Colonic mucosa (tissue), 4 donors: ENCODE data around the gene LARGE2. TPM values are rescaled to one million over a fixed set of nuclear protein-coding genes. Genes with fewer than 3 reads are reported as not detected.

Experiments
- DNase-seq: peaks from one replicate; pipeline ENCODE4 v3.0.0-alpha.2; 2020
- H3K27ac ChIP-seq: fragments of 200-600 bp; one replicate; pipeline ENCODE4 v1.8.0; 2021
- H3K27me3 ChIP-seq: fragments of 200-600 bp; one replicate; pipeline ENCODE4 v1.8.0; 2021
- H3K36me3 ChIP-seq: fragments of 200-600 bp; one replicate; pipeline ENCODE4 v1.8.0; 2021
- H3K4me1 ChIP-seq: fragments of 200-600 bp; one replicate; pipeline ENCODE4 v1.8.0; 2021; ENCODE audit warnings: mild to moderate bottlenecking
- H3K4me3 ChIP-seq: fragments of 200-600 bp; one replicate; pipeline ENCODE4 v1.8.0; 2021
- H3K9ac ChIP-seq, 2 donors: one replicate each; pipeline ENCODE4 v1.7.0; 2013; ENCODE audit warnings: control low read depth in 2 of 2, low read depth in 2 of 2, low read length in 2 of 2
- H3K9me3 ChIP-seq: fragments of 200-600 bp; one replicate; pipeline ENCODE4 v1.8.0; 2021
- CTCF ChIP-seq: fragments of 200-600 bp; IDR thresholded peaks from one replicate; pipeline ENCODE4 v1.8.0; 2022; ENCODE audit warnings: antibody characterized with exemption, mild to moderate bottlenecking
- intact Hi-C: fragments of 100-400 bp; cut with DNase I; formaldehyde crosslinking; loops from one replicate; pipeline ENCODE4 v1.14.1; 2022
- total RNA-seq, 2 donors: library from RNA; stranded (reverse); fragmentation: NEBNext Ultra II Directional in 1 of 2; extraction: Animal tissue kit (Norgen Biotek cat#: 25700) in 1 of 2; gene quantifications; one replicate each; pipeline ENCODE4 v1.2.1, GENCODE V29; 2021
- donor health status: healthy.
- donor health status: DM: no; HTN: no; CAD: no.
- donor health status: DM: no; HTN: no; CAD: no.

The LARGE2 gene
- 1 to 10 TPM; 4.1 to 7.5 TPM for total RNA-seq

- TF ChIP-seq CTCF: no peak
- H3K4me1 ChIP-seq: peaks cover 5% of the 10 kb centered on the region
- no peak within 1 kb of the TSS for H3K27ac ChIP-seq
- peaks cover 18% of the 10 kb centered on the region for H3K27me3 ChIP-seq
- DNase-seq: peak; percentile 50
- H3K9ac ChIP-seq: peak within 1 kb of the TSS in 1 of 2 donors; percentile 47
- intact Hi-C loops: no loop called here
- H3K4me3 ChIP-seq: peak within 1 kb of the TSS; percentile 44
- no peaks in the 10 kb centered on the region for H3K9me3 ChIP-seq
- no peaks in the 10 kb centered on the region for H3K36me3 ChIP-seq
These were observed at the start of gene LARGE2 for GRCh38 chr11:45922425-45923082. TSS of gene LARGE2 (plus strand) at chr11:45922656. CDS start at chr11:45922883, 227 bp downstream.

- Histone ChIP-seq H3K9ac (no peak overlapping the region), H3K27ac (no peak overlapping the region), H3K36me3 (peaks cover 9% of the 10 kb centered on the region), H3K9me3 (no peaks in the 10 kb centered on the region), H3K27me3 (no peaks in the 10 kb centered on the region), H3K4me1 (no peaks in the 10 kb centered on the region), H3K4me3 (no peak overlapping the region)
- no peak for TF ChIP-seq CTCF
- intact Hi-C loops: loop anchor here (10.0 kb wide), 1 partner anchor 128 kb away; no protein-coding TSS in a partner anchor
- no peak for DNase-seq
These were observed 46.1 kb upstream of the LARGE2 start for GRCh38 chr11:45876401-45876800.

DNA sequence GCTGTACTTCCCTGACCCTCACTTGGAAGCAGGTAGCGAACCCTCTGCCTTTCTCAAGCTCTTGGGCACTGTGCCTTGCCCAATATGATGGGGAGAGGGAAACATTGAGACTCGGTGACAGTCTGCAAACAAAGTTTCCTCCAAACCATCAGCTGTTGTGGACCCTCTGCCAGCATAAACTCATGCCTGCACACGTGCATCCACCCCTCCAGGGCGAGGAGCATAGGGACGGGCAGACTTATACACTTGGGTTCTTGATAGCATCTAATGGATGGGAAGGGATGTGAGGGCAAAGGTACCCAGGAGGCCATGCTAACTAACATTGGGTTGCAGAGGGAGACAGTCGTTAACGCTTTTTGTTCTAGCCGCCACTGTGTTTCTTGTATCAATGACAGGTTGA is 45.2 kb upstream of the LARGE2 start:
- intact Hi-C loops: loop anchor here (10.0 kb wide), 1 partner anchor 128 kb away; no protein-coding TSS in a partner anchor
- TF ChIP-seq CTCF: no peak
- DNase-seq: no peak
- no peaks in the 10 kb centered on the region for H3K27me3 ChIP-seq
- no peaks in the 10 kb centered on the region for H3K9me3 ChIP-seq
- no peak overlapping the region for H3K27ac ChIP-seq
- no peak overlapping the region for H3K9ac ChIP-seq
- peaks cover 1% of the 10 kb centered on the region for H3K36me3 ChIP-seq
- H3K4me3 ChIP-seq: no peak overlapping the region
- no peaks in the 10 kb centered on the region for H3K4me1 ChIP-seq

DNA sequence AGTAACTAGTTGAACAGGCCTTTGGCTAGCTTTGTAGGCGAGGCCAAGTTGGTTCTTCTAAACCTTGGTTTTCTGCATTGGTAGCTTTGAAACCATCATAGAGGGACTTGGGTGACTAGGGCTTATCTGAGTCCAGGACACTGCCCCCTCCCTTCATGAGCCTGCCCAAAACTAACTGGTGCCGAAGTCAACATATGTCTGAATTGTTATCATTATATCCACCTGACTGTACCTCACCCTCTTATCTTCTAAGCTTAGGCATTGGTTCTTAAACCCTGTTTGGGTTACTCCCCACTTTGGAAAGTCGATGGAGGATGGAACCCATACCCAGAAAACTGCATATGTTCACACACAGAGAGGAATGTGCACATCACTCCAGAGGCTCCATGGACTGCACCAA is 44.6 kb upstream of the LARGE2 start:
- Histone ChIP-seq H3K4me3 (no peak overlapping the region), H3K9me3 (no peaks in the 10 kb centered on the region), H3K4me1 (no peaks in the 10 kb centered on the region), H3K9ac (no peak overlapping the region), H3K27ac (no peak overlapping the region), H3K36me3 (no peaks in the 10 kb centered on the region), H3K27me3 (no peaks in the 10 kb centered on the region)
- DNase-seq: no peak
- intact Hi-C loops: loop anchor here (10.0 kb wide), 1 partner anchor 127 kb away; no protein-coding TSS in a partner anchor
- TF ChIP-seq CTCF: no peak

DNA sequence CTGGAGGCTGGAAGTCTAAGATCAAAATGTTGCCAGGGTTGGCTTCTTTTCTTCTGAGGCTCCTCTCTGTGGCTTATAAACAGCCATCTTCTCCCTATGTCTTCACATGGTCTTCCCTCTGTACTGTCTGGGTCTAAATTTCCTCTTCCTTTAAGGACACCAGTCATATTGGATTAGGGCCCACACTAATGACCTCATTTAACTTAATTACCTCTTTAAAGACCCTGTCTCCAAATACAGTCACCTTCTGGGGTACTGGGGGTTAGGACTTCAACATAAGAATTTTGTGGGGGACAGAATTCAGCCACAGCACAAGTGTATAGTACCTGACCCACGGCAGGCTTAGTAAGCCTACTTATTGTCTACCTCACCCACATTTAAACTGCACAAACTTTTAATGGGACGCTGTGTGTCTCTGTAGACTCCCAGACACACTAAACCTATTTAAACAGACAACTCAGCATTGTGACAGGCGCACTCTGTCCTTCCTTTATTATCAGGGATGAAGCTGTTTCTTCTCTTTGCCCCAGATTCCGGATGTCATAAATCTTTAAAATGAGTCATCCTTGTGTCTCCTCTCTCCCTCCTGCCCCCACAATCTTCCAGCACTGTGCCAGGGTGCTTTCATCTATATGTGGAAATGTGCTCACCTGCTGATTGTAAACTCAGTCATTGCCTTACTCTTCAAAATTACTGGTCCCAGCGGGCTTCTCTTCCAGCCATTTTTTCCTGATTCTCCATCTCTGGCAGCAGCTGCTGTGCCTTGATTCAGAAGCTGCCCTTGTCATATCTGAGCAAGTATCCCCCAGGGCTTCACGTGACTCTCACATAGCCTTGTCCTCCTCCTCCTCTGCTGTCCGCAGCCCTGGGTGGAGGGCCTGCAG is 42.4 kb upstream of the LARGE2 start:
- no peak for TF ChIP-seq CTCF
- DNase-seq: no peak
- no peaks in the 10 kb centered on the region for H3K36me3 ChIP-seq
- H3K9me3 ChIP-seq: no peaks in the 10 kb centered on the region
- H3K9ac ChIP-seq: no peak overlapping the region
- intact Hi-C loops: loop anchor here (10.0 kb wide), 1 partner anchor 125 kb away; no protein-coding TSS in a partner anchor
- no peaks in the 10 kb centered on the region for H3K27me3 ChIP-seq
- no peaks in the 10 kb centered on the region for H3K4me1 ChIP-seq
- no peak overlapping the region for H3K4me3 ChIP-seq
- no peak overlapping the region for H3K27ac ChIP-seq
